MM.1S (cell line): ENCODE data around the gene PSME2.

Source experiments
- DNase-seq: peaks from one replicate; pipeline ENCODE4 v3.0.0-alpha.2; 2015
- H2AFZ ChIP-seq: fragments of 300-600 bp; sonication (generic); 2 replicates; pipeline ENCODE4 v1.6.0; 2016; ENCODE audit warnings: antibody characterized with exemption, low read length
- H3F3A ChIP-seq: fragments of 300-600 bp; sonication (generic); 2 replicates; pipeline ENCODE4 v1.6.1; 2016; ENCODE audit warnings: mild to moderate bottlenecking, antibody characterized with exemption, low read length, moderate library complexity, mixed read lengths; ENCODE audit not compliant: insufficient read depth
- H3K27ac ChIP-seq: fragments of 300-600 bp; sonication (generic); 2 replicates; pipeline ENCODE4 v1.5.1; 2016; ENCODE audit warnings: mild to moderate bottlenecking, low read length
- H3K27me3 ChIP-seq: fragments of 300-600 bp; sonication (generic); replicated peaks from 2 replicates; pipeline ENCODE4 v1.6.0; 2016; ENCODE audit warnings: low read length; ENCODE audit not compliant: insufficient read depth
- H3K36me3 ChIP-seq: fragments of 300-600 bp; sonication (generic); replicated peaks from 2 replicates; pipeline ENCODE4 v1.6.1; 2016; ENCODE audit warnings: mild to moderate bottlenecking, low read length, mixed read lengths; ENCODE audit not compliant: insufficient read depth
- H3K4me1 ChIP-seq: fragments of 300-600 bp; sonication (generic); 2 replicates; pipeline ENCODE4 v1.6.1; 2016; ENCODE audit warnings: low read length, mixed read lengths
- H3K4me2 ChIP-seq: fragments of 300-600 bp; sonication (generic); 2 replicates; pipeline ENCODE4 v1.6.0; 2016; ENCODE audit warnings: low read depth, low read length
- H3K4me3 ChIP-seq: fragments of 300-600 bp; sonication (generic); 2 replicates; pipeline ENCODE4 v1.5.1; 2016; ENCODE audit warnings: low read length, mixed read lengths
- H3K79me2 ChIP-seq: fragments of 300-600 bp; sonication (generic); 2 replicates; pipeline ENCODE4 v1.6.1; 2016; ENCODE audit warnings: mixed run types, low read length, mixed read lengths
- H3K9ac ChIP-seq: fragments of 300-600 bp; sonication (generic); 2 replicates; pipeline ENCODE4 v1.6.1; 2016; ENCODE audit warnings: low read length, mixed read lengths
- H3K9me2 ChIP-seq: fragments of 300-600 bp; sonication (generic); replicated peaks from 2 replicates; pipeline ENCODE4 v1.6.1; 2016; ENCODE audit warnings: mild to moderate bottlenecking, low read length, mixed read lengths; ENCODE audit not compliant: insufficient read depth
- H3K9me3 ChIP-seq: fragments of 300-600 bp; sonication (generic); replicated peaks from 2 replicates; pipeline ENCODE4 v1.6.1; 2016; ENCODE audit warnings: mild to moderate bottlenecking, low read length, mixed read lengths; ENCODE audit not compliant: insufficient read depth
- H4K20me1 ChIP-seq: fragments of 300-600 bp; sonication (generic); 2 replicates; pipeline ENCODE4 v1.6.1; 2016; ENCODE audit warnings: mild to moderate bottlenecking, low read length, moderate library complexity, mixed read lengths; ENCODE audit not compliant: insufficient read depth
- CTCF ChIP-seq: fragments of 300-600 bp; sonication (generic); IDR thresholded peaks from 2 replicates; pipeline ENCODE4 v1.5.1; 2016; ENCODE audit warnings: antibody characterized with exemption, low read length, mixed read lengths
- EZH2 ChIP-seq: fragments of 300-600 bp; sonication (generic); optimal IDR thresholded peaks from 2 replicates; pipeline ENCODE3; 2017; ENCODE audit warnings: low read depth, mild to moderate bottlenecking, antibody characterized with exemption, low read length, mixed read lengths
- EZH2phosphoT487 ChIP-seq: fragments of 300-600 bp; sonication (generic); IDR thresholded peaks from 2 replicates; pipeline ENCODE4 v1.6.1; 2018; ENCODE audit warnings: antibody characterized with exemption, low read length

The PSME2 gene

DNA sequence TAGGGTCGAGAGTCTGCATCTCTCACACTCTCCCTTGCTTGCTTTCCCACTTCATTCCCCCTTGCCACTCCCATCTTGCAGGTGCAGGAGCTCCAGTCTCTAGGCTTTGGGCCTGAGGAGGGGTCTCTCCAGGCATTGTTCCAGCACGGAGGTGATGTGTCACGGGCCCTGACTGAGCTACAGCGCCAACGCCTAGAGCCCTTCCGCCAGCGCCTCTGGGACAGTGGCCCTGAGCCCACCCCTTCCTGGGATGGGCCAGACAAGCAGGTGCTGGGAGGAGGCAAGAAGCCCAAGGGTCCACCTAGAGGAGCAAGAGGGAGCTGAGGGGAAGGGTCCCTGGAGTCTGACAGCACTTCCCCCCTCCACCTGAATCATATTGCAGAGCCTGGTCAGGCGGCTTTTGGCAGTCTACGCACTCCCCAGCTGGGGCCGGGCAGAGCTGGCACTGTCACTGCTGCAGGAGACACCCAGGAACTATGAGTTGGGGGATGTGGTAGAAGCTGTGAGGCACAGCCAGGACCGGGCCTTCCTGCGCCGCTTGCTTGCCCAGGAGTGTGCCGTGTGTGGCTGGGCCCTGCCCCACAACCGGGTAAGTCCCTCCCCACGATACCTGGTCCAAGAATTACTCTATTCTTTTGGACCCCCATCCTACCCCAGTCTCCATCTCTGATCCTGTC lies 5.1 kb upstream of the PSME2 start:
- TF ChIP-seq CTCF = no peak
- TF ChIP-seq EZH2phosphoT487 = no peak
- TF ChIP-seq EZH2 = no peak
- Histone ChIP-seq H3K9ac (no peak overlapping the region), H3K4me3 (no peak overlapping the region), H3K9me2 (no peaks in the 10 kb centered on the region), H3K27ac (no peak overlapping the region), H3K36me3 (no peaks in the 10 kb centered on the region), H3K27me3 (no peaks in the 10 kb centered on the region), H3K9me3 (no peaks in the 10 kb centered on the region), H3K79me2 (peaks cover 20% of the 10 kb centered on the region), H3K4me2 (no peak overlapping the region), H4K20me1 (no peaks in the 10 kb centered on the region), H3K4me1 (peaks cover 7% of the 10 kb centered on the region), H3F3A (peaks cover 5% of the 10 kb centered on the region; the same call in 1 of the 2 replicates), H2AFZ (no peak overlapping the region)
- DNase-seq = no peak

DNA sequence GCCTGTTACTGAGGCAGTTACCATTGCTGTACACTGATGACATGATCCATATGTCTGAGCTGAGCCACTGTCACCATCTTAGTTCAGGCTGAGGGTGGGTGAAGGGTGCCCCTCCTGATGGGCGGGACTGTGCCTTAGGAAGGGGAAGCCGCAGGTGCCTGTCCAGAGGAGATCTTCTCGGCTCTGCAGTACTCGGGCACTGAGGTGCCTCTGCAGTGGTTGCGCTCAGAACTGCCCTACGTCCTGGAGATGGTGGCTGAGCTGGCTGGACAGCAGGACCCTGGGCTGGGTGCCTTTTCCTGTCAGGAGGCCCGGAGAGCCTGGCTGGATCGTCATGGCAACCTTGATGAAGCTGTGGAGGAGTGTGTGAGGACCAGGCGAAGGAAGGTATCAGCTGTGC lies 4.6 kb upstream of the PSME2 start:
- no peak overlapping the region for H2AFZ ChIP-seq
- no peaks in the 10 kb centered on the region for H3K9me3 ChIP-seq
- H3K79me2 ChIP-seq = peaks cover 24% of the 10 kb centered on the region
- DNase-seq = no peak
- H3K36me3 ChIP-seq = no peaks in the 10 kb centered on the region
- no peaks in the 10 kb centered on the region for H4K20me1 ChIP-seq
- TF ChIP-seq EZH2phosphoT487 (no peak), EZH2 (no peak), CTCF (no peak)
- H3K4me1 ChIP-seq = peaks cover 7% of the 10 kb centered on the region
- no peaks in the 10 kb centered on the region for H3K9me2 ChIP-seq
- H3K27ac ChIP-seq = no peak overlapping the region
- H3K27me3 ChIP-seq = no peaks in the 10 kb centered on the region
- H3K4me3 ChIP-seq = no peak overlapping the region
- H3K4me2 ChIP-seq = no peak overlapping the region
- H3K9ac ChIP-seq = no peak overlapping the region
- peaks cover 5% of the 10 kb centered on the region; the same call in 1 of the 2 replicates for H3F3A ChIP-seq

- no peak overlapping the region for H3K9ac ChIP-seq
Measured at GRCh38 chr14:24150567-24150966, 4.2 kb upstream of the PSME2 start.

More at GRCh38 chr14:24150567-24150966, 4.2 kb upstream of the PSME2 start:
- no peak for DNase-seq
- TF ChIP-seq EZH2phosphoT487 = no peak
- TF ChIP-seq CTCF = no peak
- TF ChIP-seq EZH2 = no peak
- Histone ChIP-seq H3K9me3 (no peaks in the 10 kb centered on the region), H3F3A (peaks cover 5% of the 10 kb centered on the region; the same call in 1 of the 2 replicates), H3K4me1 (peaks cover 8% of the 10 kb centered on the region), H3K27ac (no peak overlapping the region), H4K20me1 (no peaks in the 10 kb centered on the region), H3K4me2 (no peak overlapping the region), H2AFZ (no peak overlapping the region), H3K27me3 (no peaks in the 10 kb centered on the region), H3K79me2 (peaks cover 28% of the 10 kb centered on the region), H3K36me3 (no peaks in the 10 kb centered on the region), H3K9me2 (no peaks in the 10 kb centered on the region), H3K4me3 (no peak overlapping the region)
